GM23338 (cell line): ENCODE measurements around the gene TAS2R42. TPM values are rescaled to one million over a fixed set of nuclear protein-coding genes. Genes with fewer than 3 reads are reported as not detected.

Experiments used
- ATAC-seq: fragments of 200-7000 bp; cut with Tn5 transposase; 3 replicates; pipeline ENCODE4 v1.9.1; 2020
- DNase-seq: peaks from one replicate; pipeline ENCODE4 v3.0.0-alpha.2; 2015; ENCODE audit warnings: low spot score
- H2AFZ ChIP-seq: fragments of 200-600 bp; sonication (generic); 2 replicates; pipeline ENCODE4 v1.8.0; 2016; ENCODE audit warnings: antibody characterized with exemption, mild to moderate bottlenecking, moderate library complexity
- H3F3A ChIP-seq: fragments of 200-600 bp; sonication (generic); replicated peaks from 2 replicates; pipeline ENCODE4 v1.8.0; 2017; ENCODE audit warnings: antibody characterized with exemption, mixed run types, low read depth
- H3K27ac ChIP-seq: fragments of 200-600 bp; sonication (generic); 2 replicates; pipeline ENCODE4 v1.6.1; 2016; ENCODE audit warnings: low read depth
- H3K27me3 ChIP-seq: fragments of 200-600 bp; sonication (generic); 2 replicates; pipeline ENCODE4 v1.8.0; 2016; ENCODE audit warnings: mild to moderate bottlenecking, mixed run types, moderate library complexity; ENCODE audit not compliant: insufficient read depth
- H3K36me3 ChIP-seq: fragments of 200-600 bp; sonication (generic); 2 replicates; pipeline ENCODE4 v1.8.0; 2016; ENCODE audit warnings: mild to moderate bottlenecking; ENCODE audit not compliant: insufficient read depth
- H3K4me1 ChIP-seq: fragments of 200-600 bp; sonication (generic); 2 replicates; pipeline ENCODE4 v1.8.0; 2016; ENCODE audit warnings: mild to moderate bottlenecking, moderate library complexity; ENCODE audit not compliant: insufficient read depth
- H3K4me2 ChIP-seq: fragments of 200-600 bp; sonication (generic); 2 replicates; pipeline ENCODE4 v1.7.1; 2017; ENCODE audit warnings: mixed run types
- H3K4me3 ChIP-seq: fragments of 200-600 bp; sonication (generic); 2 replicates; pipeline ENCODE4 v1.6.1; 2016; ENCODE audit warnings: mixed run types
- H3K79me2 ChIP-seq: fragments of 200-600 bp; sonication (generic); replicated peaks from 2 replicates; pipeline ENCODE4 v1.8.0; 2017; ENCODE audit warnings: mild to moderate bottlenecking; ENCODE audit not compliant: insufficient read depth
- H3K9me2 ChIP-seq: fragments of 200-600 bp; sonication (generic); 2 replicates; pipeline ENCODE4 v1.8.0; 2017; ENCODE audit not compliant: insufficient read depth
- H4K20me1 ChIP-seq: fragments of 200-600 bp; sonication (generic); replicated peaks from 2 replicates; pipeline ENCODE4 v1.8.0; 2017; ENCODE audit warnings: mild to moderate bottlenecking; ENCODE audit not compliant: insufficient read depth
- H3K27ac Mint-ChIP-seq: 2 replicates; pipeline ENCODE4 v1.8.0; 2020; ENCODE audit warnings: inconsistent platforms, mild to moderate bottlenecking, moderate library complexity, mixed read lengths
- H3K27me3 Mint-ChIP-seq: 3 replicates; pipeline ENCODE4 v1.8.0; 2022; ENCODE audit warnings: low read depth, mild to moderate bottlenecking, moderate library complexity, mixed read lengths, inconsistent platforms; ENCODE audit not compliant: insufficient read depth, poor library complexity
- H3K36me3 Mint-ChIP-seq: 3 replicates; pipeline ENCODE4 v1.8.0; 2021; ENCODE audit warnings: low read depth, mild to moderate bottlenecking, inconsistent platforms, moderate library complexity, mixed read lengths
- H3K4me1 Mint-ChIP-seq: 3 replicates; pipeline ENCODE4 v1.8.0; 2020; ENCODE audit warnings: mild to moderate bottlenecking, inconsistent platforms, mixed read lengths
- H3K4me3 Mint-ChIP-seq: 3 replicates; pipeline ENCODE4 v1.8.0; 2021; ENCODE audit warnings: moderate library complexity, mild to moderate bottlenecking, inconsistent platforms, mixed read lengths
- H3K9me3 Mint-ChIP-seq: 3 replicates; pipeline ENCODE4 v1.8.0; 2020; ENCODE audit warnings: moderate library complexity, mild to moderate bottlenecking, inconsistent platforms, mixed read lengths
- CREB1 ChIP-seq: fragments of 250-450 bp; sonication (Bioruptor Pico); IDR thresholded peaks from 2 replicates; pipeline ENCODE4 v1.5.0; 2020; ENCODE audit warnings: low read depth, mild to moderate bottlenecking, moderate library complexity
- ETS1 ChIP-seq: IDR thresholded peaks from 2 replicates; pipeline ENCODE4 v1.6.1; 2016; ENCODE audit warnings: antibody characterized with exemption
- EZH2 ChIP-seq: fragments of 200-600 bp; sonication (generic); IDR thresholded peaks from one replicate; pipeline ENCODE4 v1.8.0; 2017; ENCODE audit warnings: antibody characterized with exemption, mild to moderate bottlenecking, low read depth; ENCODE audit not compliant: unreplicated experiment
- JUNB ChIP-seq: IDR thresholded peaks from one replicate; pipeline ENCODE4 v1.6.1; 2016; ENCODE audit warnings: antibody characterized with exemption; ENCODE audit not compliant: unreplicated experiment
- NANOG ChIP-seq: IDR thresholded peaks from 2 replicates; pipeline ENCODE4 v1.6.1; 2016; ENCODE audit warnings: antibody characterized with exemption, borderline replicate concordance
- STAT1 ChIP-seq: IDR thresholded peaks from one replicate; pipeline ENCODE4 v1.6.1; 2016; ENCODE audit warnings: antibody characterized with exemption; ENCODE audit not compliant: unreplicated experiment
- ZNF114 ChIP-seq: fragments of 250-450 bp; sonication (Bioruptor Pico); IDR thresholded peaks from 2 replicates; pipeline ENCODE4 v1.5.0; 2020; ENCODE audit warnings: mild to moderate bottlenecking, moderate library complexity
- ZNF331 ChIP-seq: fragments of 250-450 bp; sonication (Bioruptor Pico); IDR thresholded peaks from 2 replicates; pipeline ENCODE4 v1.5.0; 2020; ENCODE audit warnings: low read depth, mild to moderate bottlenecking, moderate library complexity
- polyA plus RNA-seq: library from polyadenylated mRNA; unstranded; fragments of >200 nt; fragmentation: Nextera tagmentation; extraction: Ambion mirVana; gene quantifications from 2 replicates; pipeline ENCODE4 v1.2.1, GENCODE V29; 2016
- total RNA-seq: library from RNA; depleted of rRNA; stranded (reverse); fragments of >200 nt; shearing (Covaris generic); gene quantifications from 2 replicates; pipeline ENCODE4 v1.2.3, GENCODE V29; 2014
- TF ChIP-seq, protein P1 (sequence below): IDR thresholded peaks from one replicate; pipeline ENCODE4 v1.6.1; 2018; ENCODE audit warnings: antibody characterized with exemption; ENCODE audit not compliant: unreplicated experiment
- TF ChIP-seq, protein P2 (sequence below), 2 experiments: fragments of 200-600 bp in 1 of 2; sonication (generic) in 1 of 2; conservative IDR thresholded peaks; 2 replicates each; pipeline versions ENCODE4 v1.5.1 to v1.6.1; 2016 to 2017; ENCODE audit warnings: antibody characterized with exemption in 2 of 2, low read depth in 2 of 2, mild to moderate bottlenecking in 2 of 2, moderate library complexity in 1 of 2

Gene TAS2R42
- total and polyA plus RNA-seq, 2 experiments from 2014 or later, result 0.38 TPM; not detected in 1

DNA sequence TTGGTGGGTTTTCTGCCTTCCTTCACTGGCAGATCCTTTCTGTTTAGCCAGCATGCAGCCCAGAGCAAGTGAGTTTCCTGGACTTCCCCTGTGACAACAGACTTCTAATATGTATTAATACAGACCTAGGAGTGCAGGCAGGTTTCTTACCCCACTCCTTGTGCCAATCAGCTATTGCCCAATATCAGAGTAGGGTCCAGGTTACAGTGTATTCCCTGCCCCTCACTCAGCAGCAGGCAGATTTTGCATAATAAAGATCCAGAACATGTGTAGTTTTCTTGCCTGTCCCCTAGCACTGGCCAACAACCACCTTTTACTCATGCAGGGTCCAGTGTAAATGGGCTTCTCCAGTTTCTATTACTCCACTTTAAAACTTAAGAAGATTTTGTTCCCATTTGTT, 20.4 kb downstream of the TAS2R42 start (continued):
- TF ChIP-seq, protein P1, sequence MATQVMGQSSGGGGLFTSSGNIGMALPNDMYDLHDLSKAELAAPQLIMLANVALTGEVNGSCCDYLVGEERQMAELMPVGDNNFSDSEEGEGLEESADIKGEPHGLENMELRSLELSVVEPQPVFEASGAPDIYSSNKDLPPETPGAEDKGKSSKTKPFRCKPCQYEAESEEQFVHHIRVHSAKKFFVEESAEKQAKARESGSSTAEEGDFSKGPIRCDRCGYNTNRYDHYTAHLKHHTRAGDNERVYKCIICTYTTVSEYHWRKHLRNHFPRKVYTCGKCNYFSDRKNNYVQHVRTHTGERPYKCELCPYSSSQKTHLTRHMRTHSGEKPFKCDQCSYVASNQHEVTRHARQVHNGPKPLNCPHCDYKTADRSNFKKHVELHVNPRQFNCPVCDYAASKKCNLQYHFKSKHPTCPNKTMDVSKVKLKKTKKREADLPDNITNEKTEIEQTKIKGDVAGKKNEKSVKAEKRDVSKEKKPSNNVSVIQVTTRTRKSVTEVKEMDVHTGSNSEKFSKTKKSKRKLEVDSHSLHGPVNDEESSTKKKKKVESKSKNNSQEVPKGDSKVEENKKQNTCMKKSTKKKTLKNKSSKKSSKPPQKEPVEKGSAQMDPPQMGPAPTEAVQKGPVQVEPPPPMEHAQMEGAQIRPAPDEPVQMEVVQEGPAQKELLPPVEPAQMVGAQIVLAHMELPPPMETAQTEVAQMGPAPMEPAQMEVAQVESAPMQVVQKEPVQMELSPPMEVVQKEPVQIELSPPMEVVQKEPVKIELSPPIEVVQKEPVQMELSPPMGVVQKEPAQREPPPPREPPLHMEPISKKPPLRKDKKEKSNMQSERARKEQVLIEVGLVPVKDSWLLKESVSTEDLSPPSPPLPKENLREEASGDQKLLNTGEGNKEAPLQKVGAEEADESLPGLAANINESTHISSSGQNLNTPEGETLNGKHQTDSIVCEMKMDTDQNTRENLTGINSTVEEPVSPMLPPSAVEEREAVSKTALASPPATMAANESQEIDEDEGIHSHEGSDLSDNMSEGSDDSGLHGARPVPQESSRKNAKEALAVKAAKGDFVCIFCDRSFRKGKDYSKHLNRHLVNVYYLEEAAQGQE, result no peak
- TF ChIP-seq ETS1, result no peak
- TF ChIP-seq, protein P2, sequence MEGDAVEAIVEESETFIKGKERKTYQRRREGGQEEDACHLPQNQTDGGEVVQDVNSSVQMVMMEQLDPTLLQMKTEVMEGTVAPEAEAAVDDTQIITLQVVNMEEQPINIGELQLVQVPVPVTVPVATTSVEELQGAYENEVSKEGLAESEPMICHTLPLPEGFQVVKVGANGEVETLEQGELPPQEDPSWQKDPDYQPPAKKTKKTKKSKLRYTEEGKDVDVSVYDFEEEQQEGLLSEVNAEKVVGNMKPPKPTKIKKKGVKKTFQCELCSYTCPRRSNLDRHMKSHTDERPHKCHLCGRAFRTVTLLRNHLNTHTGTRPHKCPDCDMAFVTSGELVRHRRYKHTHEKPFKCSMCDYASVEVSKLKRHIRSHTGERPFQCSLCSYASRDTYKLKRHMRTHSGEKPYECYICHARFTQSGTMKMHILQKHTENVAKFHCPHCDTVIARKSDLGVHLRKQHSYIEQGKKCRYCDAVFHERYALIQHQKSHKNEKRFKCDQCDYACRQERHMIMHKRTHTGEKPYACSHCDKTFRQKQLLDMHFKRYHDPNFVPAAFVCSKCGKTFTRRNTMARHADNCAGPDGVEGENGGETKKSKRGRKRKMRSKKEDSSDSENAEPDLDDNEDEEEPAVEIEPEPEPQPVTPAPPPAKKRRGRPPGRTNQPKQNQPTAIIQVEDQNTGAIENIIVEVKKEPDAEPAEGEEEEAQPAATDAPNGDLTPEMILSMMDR (conservative IDR thresholded peaks at IDR 0.05; ENCODE audit: low read depth in 2 of 2), result no peak
- no peak for TF ChIP-seq ZNF331
- no peak for TF ChIP-seq STAT1
- TF ChIP-seq EZH2, result no peak
- TF ChIP-seq ZNF114, result no peak
- TF ChIP-seq CREB1 (CRISPR knock-in tag), result no peak

DNA sequence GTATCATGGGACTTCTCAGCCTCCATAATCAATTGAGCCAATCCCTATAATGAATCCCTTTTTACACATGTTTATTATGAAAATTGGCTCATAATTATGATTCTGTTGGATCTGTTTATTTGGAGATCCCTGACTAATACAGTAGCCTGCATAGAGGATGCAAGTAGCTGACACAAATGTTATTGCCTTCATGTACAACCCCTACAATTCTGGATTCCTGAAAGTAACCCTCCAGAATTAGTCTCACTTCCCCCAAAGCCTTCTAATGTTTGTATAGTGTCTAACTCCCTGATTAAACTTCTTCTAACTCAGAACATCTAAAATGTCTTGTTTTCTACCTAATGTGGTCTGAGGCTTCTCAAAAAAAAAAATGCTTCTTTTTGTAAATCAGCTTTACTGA, 22.4 kb downstream of the TAS2R42 start:
- Histone ChIP-seq H3K36me3 (0 out of 2 replicates have a peak, but pooled peaks cover 7% of the 10 kb centered on the region), H3K4me2 (no peak overlapping the region), H4K20me1 (peaks cover 35% of the 10 kb centered on the region), H3K4me3 (no peak overlapping the region), H2AFZ (no peak overlapping the region), H3K4me1 (peaks cover 10% of the 10 kb centered on the region), H3K79me2 (peaks cover 100% of the 10 kb centered on the region), H3K27me3 (no peaks in the 10 kb centered on the region), H3K9me2 (no peaks in the 10 kb centered on the region), H3F3A (no peaks in the 10 kb centered on the region), H3K27ac (no peak overlapping the region)
- ATAC-seq (no peak), DNase-seq (no peak)
- Mint-ChIP-seq H3K4me1 (peaks cover 25% of the 10 kb centered on the region), H3K36me3 (peaks cover 42% of the 10 kb centered on the region), H3K4me3 (no peak overlapping the region), H3K27ac (no peak overlapping the region), H3K27me3 (no peaks in the 10 kb centered on the region), H3K9me3 (no peaks in the 10 kb centered on the region)
- no peak for TF ChIP-seq CREB1 (CRISPR knock-in tag)
- no peak for TF ChIP-seq NANOG
- TF ChIP-seq ZNF114, result no peak
- no peak for TF ChIP-seq ETS1
- TF ChIP-seq, protein P1, result no peak
- no peak for TF ChIP-seq EZH2
- no peak for TF ChIP-seq JUNB
- no peak for TF ChIP-seq ZNF331
- TF ChIP-seq, protein P2 (conservative IDR thresholded peaks at IDR 0.05; ENCODE audit: low read depth in 2 of 2), result no peak
